Panc1 (cell line): ENCODE measurements around the gene CRY2. TPM values are rescaled to one million over a fixed set of nuclear protein-coding genes. Genes with fewer than 3 reads are reported as not detected.

Source experiments
- ATAC-seq: fragments of 200-7000 bp; cut with Tn5 transposase; 2 replicates; pipeline ENCODE4 v1.9.1; 2020; ENCODE audit warnings: mild to moderate bottlenecking, moderate library complexity
- BruUV-seq: library from RNA; stranded (reverse); fragments of 400-500 nt; replicated peaks from 2 replicates; lab custom pipeline; 2021; lab: Mats Ljungman, UMichigan
- CTCF ChIA-PET: fragments of 300-600 bp; sonication (Branson Sonifier 250); formaldehyde crosslinking; loops from one replicate; lab custom pipeline; 2022; ENCODE audit warnings: antibody characterized with exemption; lab: Charles Lee
- POLR2A ChIA-PET: fragments of 300-600 bp; sonication (Branson Sonifier 250); formaldehyde crosslinking; loops from one replicate; lab custom pipeline; 2022; ENCODE audit warnings: antibody characterized with exemption; lab: Charles Lee
- DNase-seq: peaks from one replicate; pipeline ENCODE4 v3.0.0-alpha.2; 2010; ENCODE audit warnings: low read depth, low spot score
- H3K27ac ChIP-seq: 2 replicates; pipeline ENCODE4 v1.5.1; 2011; ENCODE audit warnings: mild to moderate bottlenecking, low read length, inconsistent platforms
- H3K27me3 ChIP-seq: fragments of 200-500 bp; sonication (Bioruptor generic); 2 replicates; pipeline ENCODE4 v1.6.0; 2014; ENCODE audit warnings: low read length, inconsistent platforms; ENCODE audit not compliant: control insufficient read depth, insufficient read depth
- H3K36me3 ChIP-seq: fragments of 200-500 bp; sonication (Bioruptor generic); 2 replicates; pipeline ENCODE4 v1.5.1; 2014; ENCODE audit warnings: inconsistent platforms, mild to moderate bottlenecking, low read length, moderate library complexity; ENCODE audit not compliant: control insufficient read depth, insufficient read depth
- H3K4me1 ChIP-seq: 2 replicates; pipeline ENCODE4 v1.5.1; 2011; ENCODE audit warnings: inconsistent platforms, mild to moderate bottlenecking, low read length, moderate library complexity; ENCODE audit not compliant: control insufficient read depth, insufficient read depth
- H3K4me3 ChIP-seq, 2 experiments: 2 replicates each; pipeline ENCODE4 v1.5.1; 2011 to 2012; ENCODE audit warnings: low read depth in 2 of 2, low read length in 2 of 2, mild to moderate bottlenecking in 2 of 2, inconsistent platforms in 1 of 2, moderate library complexity in 1 of 2
- H3K9me3 ChIP-seq: fragments of 200-500 bp; sonication (Bioruptor generic); 2 replicates; pipeline ENCODE4 v1.5.1; 2014; ENCODE audit warnings: low read depth, mild to moderate bottlenecking, inconsistent platforms, low read length, moderate library complexity; ENCODE audit not compliant: control insufficient read depth, insufficient read depth
- POLR2AphosphoS5 ChIP-seq: IDR thresholded peaks from 2 replicates; pipeline ENCODE4 v1.6.1; 2012; ENCODE audit warnings: mild to moderate bottlenecking, low read depth, low read length, moderate library complexity
- SIN3A ChIP-seq: IDR thresholded peaks from 2 replicates; pipeline ENCODE4 v1.6.1; 2012; ENCODE audit warnings: low read depth, mild to moderate bottlenecking, low read length, moderate library complexity, borderline replicate concordance; ENCODE audit not compliant: insufficient read depth
- TCF7L2 ChIP-seq: IDR thresholded peaks from 2 replicates; pipeline ENCODE4 v1.6.1; 2011; ENCODE audit warnings: mild to moderate bottlenecking, low read depth, low read length, inconsistent platforms
- in situ Hi-C: cut with HindIII; loops from 2 replicates; pipeline ENCODE4 v1.10.0; 2016; ENCODE audit warnings: low sequenced_read_pairs, low pct_unique_long_range_greater_than_20kb
- intact Hi-C: fragments of 100-400 bp; cut with micrococcal nuclease; formaldehyde crosslinking; loops from one replicate; pipeline ENCODE4 v1.10.0; 2022; ENCODE audit not compliant: unreplicated experiment
- total RNA-seq: library from RNA; stranded (reverse); gene quantifications from one replicate; pipeline ENCODE4 v1.2.1, GENCODE V29; 2021; ENCODE audit not compliant: unreplicated experiment
- TF ChIP-seq, protein P1 (sequence below): fragments of 450-650 bp; IDR thresholded peaks from 2 replicates; pipeline ENCODE4 v1.5.1; 2017; ENCODE audit warnings: mild to moderate bottlenecking
- TF ChIP-seq, protein P2 (sequence below), 2 experiments: IDR thresholded peaks; 2 replicates each; pipeline ENCODE4 v1.6.1; 2011 to 2012; ENCODE audit warnings: low read depth in 2 of 2, control low read depth in 1 of 2, low read length in 1 of 2, mild to moderate bottlenecking in 1 of 2, moderate library complexity in 1 of 2; ENCODE audit not compliant: insufficient read depth in 1 of 2

Gene CRY2
- total RNA-seq, 1 experiment from 2014 or later: 14.6 TPM

DNA sequence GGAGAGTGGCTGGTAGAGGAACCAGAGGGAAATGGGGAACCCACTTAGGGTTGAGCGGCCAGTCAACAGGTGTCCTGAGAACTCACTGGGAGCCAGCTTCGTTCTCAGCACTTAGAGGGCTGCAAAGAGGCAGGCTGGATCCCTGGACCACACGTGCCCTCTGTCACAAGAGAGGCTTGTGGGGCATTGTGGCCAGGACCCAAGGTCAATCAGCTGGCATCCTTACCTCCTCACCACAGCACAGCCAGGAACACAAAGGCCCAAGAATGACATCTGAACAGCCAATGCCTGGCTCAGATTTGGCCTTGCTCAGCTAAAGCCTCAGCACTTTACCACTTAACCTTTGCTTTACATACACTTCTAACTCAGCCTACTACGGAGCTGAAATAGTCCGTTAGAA, 45.6 kb downstream of the CRY2 start:
- Histone ChIP-seq H3K4me3 (no peak overlapping the region), H3K9me3 (no peaks in the 10 kb centered on the region), H3K36me3 (no peaks in the 10 kb centered on the region), H3K27ac (no peak overlapping the region), H3K4me1 (no peaks in the 10 kb centered on the region), H3K27me3 (no peaks in the 10 kb centered on the region)
- intact Hi-C loops: no loop called here
- in situ Hi-C loops: no loop called here
- CTCF ChIA-PET: no interaction called here
- TF ChIP-seq, protein P1, sequence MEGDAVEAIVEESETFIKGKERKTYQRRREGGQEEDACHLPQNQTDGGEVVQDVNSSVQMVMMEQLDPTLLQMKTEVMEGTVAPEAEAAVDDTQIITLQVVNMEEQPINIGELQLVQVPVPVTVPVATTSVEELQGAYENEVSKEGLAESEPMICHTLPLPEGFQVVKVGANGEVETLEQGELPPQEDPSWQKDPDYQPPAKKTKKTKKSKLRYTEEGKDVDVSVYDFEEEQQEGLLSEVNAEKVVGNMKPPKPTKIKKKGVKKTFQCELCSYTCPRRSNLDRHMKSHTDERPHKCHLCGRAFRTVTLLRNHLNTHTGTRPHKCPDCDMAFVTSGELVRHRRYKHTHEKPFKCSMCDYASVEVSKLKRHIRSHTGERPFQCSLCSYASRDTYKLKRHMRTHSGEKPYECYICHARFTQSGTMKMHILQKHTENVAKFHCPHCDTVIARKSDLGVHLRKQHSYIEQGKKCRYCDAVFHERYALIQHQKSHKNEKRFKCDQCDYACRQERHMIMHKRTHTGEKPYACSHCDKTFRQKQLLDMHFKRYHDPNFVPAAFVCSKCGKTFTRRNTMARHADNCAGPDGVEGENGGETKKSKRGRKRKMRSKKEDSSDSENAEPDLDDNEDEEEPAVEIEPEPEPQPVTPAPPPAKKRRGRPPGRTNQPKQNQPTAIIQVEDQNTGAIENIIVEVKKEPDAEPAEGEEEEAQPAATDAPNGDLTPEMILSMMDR: no peak
- TF ChIP-seq POLR2AphosphoS5: no peak
- TF ChIP-seq TCF7L2: no peak
- TF ChIP-seq SIN3A: no peak
- TF ChIP-seq, protein P2, sequence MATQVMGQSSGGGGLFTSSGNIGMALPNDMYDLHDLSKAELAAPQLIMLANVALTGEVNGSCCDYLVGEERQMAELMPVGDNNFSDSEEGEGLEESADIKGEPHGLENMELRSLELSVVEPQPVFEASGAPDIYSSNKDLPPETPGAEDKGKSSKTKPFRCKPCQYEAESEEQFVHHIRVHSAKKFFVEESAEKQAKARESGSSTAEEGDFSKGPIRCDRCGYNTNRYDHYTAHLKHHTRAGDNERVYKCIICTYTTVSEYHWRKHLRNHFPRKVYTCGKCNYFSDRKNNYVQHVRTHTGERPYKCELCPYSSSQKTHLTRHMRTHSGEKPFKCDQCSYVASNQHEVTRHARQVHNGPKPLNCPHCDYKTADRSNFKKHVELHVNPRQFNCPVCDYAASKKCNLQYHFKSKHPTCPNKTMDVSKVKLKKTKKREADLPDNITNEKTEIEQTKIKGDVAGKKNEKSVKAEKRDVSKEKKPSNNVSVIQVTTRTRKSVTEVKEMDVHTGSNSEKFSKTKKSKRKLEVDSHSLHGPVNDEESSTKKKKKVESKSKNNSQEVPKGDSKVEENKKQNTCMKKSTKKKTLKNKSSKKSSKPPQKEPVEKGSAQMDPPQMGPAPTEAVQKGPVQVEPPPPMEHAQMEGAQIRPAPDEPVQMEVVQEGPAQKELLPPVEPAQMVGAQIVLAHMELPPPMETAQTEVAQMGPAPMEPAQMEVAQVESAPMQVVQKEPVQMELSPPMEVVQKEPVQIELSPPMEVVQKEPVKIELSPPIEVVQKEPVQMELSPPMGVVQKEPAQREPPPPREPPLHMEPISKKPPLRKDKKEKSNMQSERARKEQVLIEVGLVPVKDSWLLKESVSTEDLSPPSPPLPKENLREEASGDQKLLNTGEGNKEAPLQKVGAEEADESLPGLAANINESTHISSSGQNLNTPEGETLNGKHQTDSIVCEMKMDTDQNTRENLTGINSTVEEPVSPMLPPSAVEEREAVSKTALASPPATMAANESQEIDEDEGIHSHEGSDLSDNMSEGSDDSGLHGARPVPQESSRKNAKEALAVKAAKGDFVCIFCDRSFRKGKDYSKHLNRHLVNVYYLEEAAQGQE (IDR thresholded peaks at IDR 0.05; ENCODE audit: insufficient read depth in 1 of 2, low read depth in 2 of 2, low read length in 1 of 2): no peak
- no peak for DNase-seq
- ATAC-seq: no peak
- BruUV-seq: no TSS peak
- POLR2A ChIA-PET: no interaction called here

DNA sequence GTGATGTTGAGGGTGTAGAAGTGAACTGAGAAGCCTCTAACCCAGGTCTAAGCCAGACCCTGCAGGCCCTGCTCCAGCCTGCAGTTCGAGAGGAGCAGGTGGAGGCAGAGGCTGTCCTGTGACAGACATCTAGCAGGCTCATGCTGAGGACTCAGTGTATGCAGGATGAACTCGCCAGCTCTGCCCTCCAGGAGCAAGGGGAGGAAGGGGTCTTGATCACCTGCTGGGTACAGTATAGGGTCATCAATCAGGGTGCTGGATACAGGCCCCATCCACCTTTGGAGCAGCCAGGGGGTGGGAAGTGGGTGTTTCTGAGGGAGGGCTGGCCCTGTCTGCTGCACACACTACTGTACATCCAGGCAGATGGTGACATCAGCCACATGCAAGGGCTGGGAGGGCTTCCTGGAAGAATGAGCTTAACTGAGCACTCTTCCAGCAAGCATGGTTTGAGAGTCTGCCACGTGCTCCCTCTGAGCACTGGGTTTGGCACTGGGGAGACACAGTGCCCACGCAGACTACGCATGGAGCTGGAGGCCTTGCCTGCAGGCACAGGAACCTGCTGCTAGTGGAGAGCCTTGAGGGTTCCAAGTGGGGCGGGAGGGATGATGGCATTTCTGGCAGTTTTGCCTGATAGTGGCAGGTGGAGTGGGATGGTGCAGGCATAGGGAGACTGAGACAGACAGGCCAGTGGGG, 47.4 kb downstream of the CRY2 start:
- H3K27me3 ChIP-seq: no peaks in the 10 kb centered on the region
- DNase-seq (no peak), ATAC-seq (no peak)
- ChIA-PET POLR2A (no interaction called here), CTCF (no interaction called here)
- H3K4me1 ChIP-seq: peaks cover 6% of the 10 kb centered on the region; the same call in 1 of the 2 replicates
- no peak overlapping the region for H3K27ac ChIP-seq
- in situ Hi-C loops: no loop called here
- no TSS peak for BruUV-seq
- TF ChIP-seq TCF7L2: no peak
- no peak for TF ChIP-seq SIN3A
- TF ChIP-seq, protein P2 (IDR thresholded peaks at IDR 0.05; ENCODE audit: insufficient read depth in 1 of 2, low read depth in 2 of 2, low read length in 1 of 2): no peak
- TF ChIP-seq, protein P1: no peak
- no peak overlapping the region for H3K4me3 ChIP-seq
- H3K36me3 ChIP-seq: no peaks in the 10 kb centered on the region
- H3K9me3 ChIP-seq: no peaks in the 10 kb centered on the region
- intact Hi-C loops: no loop called here
